HG03135 (cell line): ENCODE results near the gene SPACA7.
"Not testable (repeated sequence)": the region's sequence is repeated elsewhere in the genome, so short reads cannot be mapped to it uniquely, and the experiment has no call there.

Source experiments
- ATAC-seq: cut with Tn5 transposase; IDR thresholded peaks from one replicate; pipeline ENCODE4 v1.9.1; 2021; ENCODE audit warnings: mild to moderate bottlenecking, moderate library complexity; ENCODE audit not compliant: unreplicated experiment

SPACA7 gene

GRCh38 chr13:112416647-112417046 is 40.5 kb downstream of the SPACA7 start:
- ATAC-seq, result no peak

DNA sequence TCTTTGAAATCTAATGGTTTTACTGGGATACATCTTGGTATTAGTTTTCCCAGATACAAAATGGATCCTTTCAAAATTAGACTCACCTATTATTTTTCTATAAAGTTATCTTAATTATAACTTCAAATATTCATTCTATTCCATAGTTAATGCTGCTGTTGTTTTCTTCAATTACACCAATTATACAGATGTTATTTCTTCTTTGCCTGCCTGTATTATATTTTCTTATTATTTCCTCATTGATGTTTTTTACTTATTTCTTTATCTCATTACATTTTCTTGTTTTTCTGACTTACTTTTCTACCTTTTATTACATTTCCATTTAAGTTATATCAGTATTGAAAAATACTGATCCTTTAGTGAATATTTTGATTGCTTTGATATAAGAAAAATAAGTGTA is 40.9 kb downstream of the SPACA7 start:
- ATAC-seq, result no peak

DNA sequence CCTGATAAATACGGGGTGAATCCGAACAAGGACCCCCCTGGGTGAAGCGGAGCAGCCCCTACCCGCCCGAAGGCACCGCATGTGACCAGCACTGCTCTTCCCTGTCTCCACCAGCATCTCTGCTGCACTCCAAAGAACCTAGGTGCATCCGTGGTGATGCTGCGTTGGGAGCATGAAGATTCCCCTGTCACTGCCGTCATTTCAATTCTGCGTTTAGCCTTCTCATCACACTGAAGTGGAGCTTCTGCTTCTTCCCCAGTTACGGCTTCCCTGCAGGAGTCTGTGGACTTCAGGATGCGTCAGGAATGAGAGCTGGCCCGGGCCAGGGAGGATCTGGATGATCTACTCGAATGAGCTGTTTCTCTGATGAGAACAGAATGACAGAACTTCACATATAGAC is 47.9 kb downstream of the SPACA7 start:
- ATAC-seq, result no peak

- ATAC-seq, result no peak
Observed at GRCh38 chr13:112428704-112429103, 52.5 kb downstream of the SPACA7 start.

DNA sequence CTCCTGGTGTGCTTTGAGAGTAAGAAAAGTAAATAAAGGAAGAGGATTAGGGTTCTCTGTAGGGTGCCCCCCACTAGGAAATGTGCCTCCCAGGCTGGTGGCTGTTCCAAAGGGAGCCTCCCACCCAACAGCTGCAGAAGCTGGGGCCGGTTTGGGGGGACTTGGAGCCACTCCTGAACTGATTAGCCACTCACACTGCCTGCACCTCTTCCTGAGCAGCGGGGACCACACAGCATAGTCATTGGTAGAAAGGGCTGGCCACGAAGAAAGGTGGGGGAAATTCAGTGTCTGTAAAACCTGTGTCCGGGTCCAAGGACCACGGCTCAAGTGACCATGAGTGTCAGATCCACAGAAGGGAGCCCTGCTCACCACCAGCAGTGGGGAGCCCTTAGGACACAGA is 55.6 kb downstream of the SPACA7 start:
- no peak for ATAC-seq

- not testable (repeated sequence) for ATAC-seq
Observed at GRCh38 chr13:112432734-112433133, 56.6 kb downstream of the SPACA7 start.

GRCh38 chr13:112433517-112433916 is 57.4 kb downstream of the SPACA7 start:
- not testable (repeated sequence) for ATAC-seq

GRCh38 chr13:112434032-112434431 is 57.9 kb downstream of the SPACA7 start:
- no peak for ATAC-seq

GRCh38 chr13:112434937-112435523 is 58.9 kb downstream of the SPACA7 start:
- ATAC-seq, result no peak

DNA sequence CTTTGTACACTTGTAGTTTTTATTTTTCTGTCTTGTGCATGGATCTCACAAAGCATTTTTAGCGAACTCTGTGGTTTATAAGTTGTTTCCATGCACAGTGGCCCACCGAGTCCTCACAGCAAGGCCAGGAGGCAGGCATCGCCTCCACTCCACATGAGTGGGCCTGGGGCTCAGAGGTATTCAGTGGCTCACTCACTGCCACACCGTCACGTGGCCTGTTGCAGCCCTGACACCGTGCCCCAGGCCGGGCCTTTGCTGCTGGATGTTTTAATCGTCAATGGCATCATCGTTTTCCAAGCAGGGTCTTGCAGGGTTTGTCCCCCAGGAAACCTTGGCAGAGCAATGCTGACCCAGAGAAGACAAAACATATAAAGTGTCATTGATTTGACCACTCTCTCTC is 59.8 kb downstream of the SPACA7 start:
- no peak for ATAC-seq

DNA sequence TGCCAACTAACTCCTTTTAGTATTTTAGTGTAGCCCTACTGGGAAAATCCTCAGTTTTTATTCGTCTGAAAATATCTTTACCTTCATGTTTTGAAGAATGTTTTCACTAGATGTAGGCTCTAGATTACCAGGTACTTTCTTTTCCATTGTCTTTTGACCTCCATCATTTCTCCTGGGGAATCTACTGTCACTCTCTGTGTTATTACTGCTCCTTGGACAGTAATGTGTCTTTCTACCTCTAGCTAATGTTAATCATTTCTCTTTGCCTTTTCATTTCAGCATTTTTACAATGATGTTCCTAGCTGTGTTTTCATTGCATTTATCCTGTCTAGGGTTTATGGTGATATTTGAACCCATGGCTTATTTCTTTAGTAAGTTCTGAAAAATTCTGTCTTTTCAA is 61.9 kb downstream of the SPACA7 start:
- no peak for ATAC-seq

DNA sequence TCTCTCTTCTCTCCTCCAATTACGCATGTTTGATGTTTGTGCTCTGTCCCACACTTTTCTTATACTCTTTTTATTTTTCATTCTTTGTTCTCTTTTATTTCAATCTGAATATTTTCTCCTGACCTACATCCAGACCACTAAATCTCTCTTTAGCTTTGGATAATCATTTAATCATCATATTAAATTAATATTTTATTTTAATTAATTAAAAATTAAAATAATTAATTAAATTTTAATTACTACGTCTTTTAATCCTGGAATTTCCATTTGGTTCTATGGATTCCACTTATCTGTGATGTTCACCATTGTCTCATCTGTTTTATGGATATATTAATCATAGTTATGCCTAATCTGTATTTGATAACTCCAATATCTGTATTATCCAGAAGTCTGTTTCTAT is 62.4 kb downstream of the SPACA7 start:
- ATAC-seq, result no peak

GRCh38 chr13:112441226-112441625 is 65.1 kb downstream of the SPACA7 start:
- ATAC-seq, result no peak

GRCh38 chr13:112441779-112442310 is 65.7 kb downstream of the SPACA7 start:
- no peak for ATAC-seq

GRCh38 chr13:112442483-112443090 is 66.4 kb downstream of the SPACA7 start:
- no peak for ATAC-seq

GRCh38 chr13:112443191-112443994 is 67.2 kb downstream of the SPACA7 start:
- ATAC-seq, result no peak

DNA sequence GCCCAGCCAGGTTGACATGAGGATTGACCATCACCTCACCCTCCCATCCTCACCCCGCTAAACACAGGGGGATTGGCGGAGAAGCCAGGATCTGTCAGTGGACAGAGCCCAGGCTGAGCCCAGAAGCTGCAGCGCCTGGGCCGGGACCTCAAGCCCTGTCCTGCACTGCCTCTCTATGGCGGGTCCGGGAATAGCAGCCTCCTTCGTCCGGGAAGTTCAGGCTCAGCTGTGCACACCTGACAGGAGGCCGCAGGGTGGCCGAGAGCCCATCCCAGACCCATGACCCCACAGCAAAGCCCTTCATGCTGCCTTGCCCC is 67.8 kb downstream of the SPACA7 start:
- no peak for ATAC-seq

DNA sequence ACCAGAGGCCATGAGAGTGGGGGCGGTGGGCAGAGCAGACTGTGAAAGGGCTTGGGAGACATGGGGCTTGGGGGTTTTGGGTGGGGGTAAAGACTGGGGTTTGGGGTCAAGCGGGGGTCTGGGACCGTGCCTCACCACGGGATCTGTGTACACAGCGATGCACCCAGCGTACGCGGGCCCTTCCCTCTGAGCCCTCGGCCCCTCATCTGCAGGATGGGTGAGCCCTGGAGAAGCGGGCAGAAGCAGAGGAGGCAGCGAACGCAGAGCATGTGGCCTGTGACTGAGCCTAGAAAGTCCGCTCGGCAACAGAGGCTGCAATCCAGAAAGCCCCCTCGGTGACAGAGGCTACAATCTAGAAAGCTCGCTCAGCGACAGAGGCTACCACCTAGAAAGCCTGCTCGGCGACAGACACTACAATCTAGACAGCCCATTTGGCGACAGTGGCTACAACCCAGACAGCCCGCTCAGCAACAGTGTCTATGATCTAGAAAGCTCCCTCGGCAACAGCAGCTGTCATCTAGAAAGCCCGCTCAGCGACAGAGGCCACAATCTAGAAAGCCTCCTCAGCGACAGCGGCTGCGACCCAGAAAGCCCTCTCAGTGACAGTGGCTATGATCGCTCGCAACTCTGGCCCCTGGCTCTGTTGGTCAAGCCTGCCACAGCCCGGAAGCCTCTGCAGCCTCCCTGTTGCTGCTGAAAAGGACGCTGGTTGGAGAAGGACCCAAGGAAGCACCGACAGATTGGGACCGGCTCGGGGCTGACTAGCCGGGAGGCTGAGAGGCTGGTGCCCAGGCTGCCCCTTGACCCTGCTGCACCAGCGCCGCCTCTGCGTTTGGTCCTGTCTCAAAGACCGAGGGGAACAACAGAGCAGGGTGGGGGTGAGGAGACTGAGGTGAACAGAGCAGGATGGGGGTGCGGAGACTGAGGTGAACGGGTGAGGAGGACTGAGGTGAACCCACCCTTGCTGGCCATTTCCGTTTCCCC is 68.6 kb downstream of the SPACA7 start:
- no peak for ATAC-seq

DNA sequence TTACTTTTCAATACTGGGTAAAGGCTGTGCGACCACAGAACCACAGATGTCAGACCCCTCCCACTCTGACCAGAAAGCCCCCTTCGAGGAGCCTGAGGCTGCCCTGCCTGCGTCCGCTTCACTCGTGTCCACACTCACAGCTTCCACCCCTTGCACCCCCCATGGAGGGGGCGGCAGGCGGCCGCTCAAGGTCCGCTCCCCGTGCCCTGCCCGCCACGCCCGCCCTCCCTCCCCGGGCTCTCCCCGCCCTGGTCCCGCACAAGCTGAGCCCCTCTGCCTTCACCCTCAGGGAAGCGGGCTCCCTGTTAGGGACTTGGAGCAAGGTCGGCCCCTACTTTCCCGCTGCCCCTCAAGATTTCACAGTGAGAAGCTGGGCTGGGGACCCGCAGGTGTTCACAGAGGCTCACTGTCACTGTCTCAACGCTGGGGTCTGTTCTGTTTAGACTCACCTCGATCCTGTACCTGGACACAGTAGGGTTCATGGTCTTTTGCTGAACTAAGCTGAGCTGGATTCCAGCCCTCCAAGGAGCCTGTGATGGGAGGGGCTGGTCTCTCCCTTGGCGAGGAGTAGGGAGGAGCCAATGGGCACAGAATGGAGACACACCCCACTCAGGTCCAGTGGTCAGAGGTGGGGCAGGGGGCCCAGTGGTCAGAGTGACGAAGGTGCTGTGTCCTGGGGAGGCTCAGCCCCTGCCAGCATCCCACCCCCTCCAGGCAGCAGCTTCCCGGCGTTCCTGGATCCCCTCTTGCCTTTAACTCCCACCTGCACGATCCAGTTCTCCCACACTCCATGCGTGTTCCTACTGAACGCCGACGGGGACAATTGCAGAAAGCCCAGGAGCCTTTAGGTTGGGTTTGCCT is 69.5 kb downstream of the SPACA7 start:
- no peak for ATAC-seq

GRCh38 chr13:112446347-112446861 is 70.2 kb downstream of the SPACA7 start:
- no peak for ATAC-seq
